ENCODE measurements around the gene PITPNC1. TPM values are rescaled to one million over a fixed set of nuclear protein-coding genes. Genes with fewer than 3 reads are reported as not detected.

The PITPNC1 gene
- total RNA-seq, 1 donor from 2014 or later: 25.4 TPM

- no peaks in the 10 kb centered on the region for H3K36me3 ChIP-seq
- no peak for DNase-seq
- ATAC-seq: no peak
- no peak for TF ChIP-seq CTCF (IDR thresholded peaks at IDR 0.05)
- intact Hi-C loops (cut with DNase I): no loop called here
- H3K27me3 ChIP-seq: no peaks in the 10 kb centered on the region
- H3K4me1 ChIP-seq: peaks cover 23% of the 10 kb centered on the region
- H3K9me3 ChIP-seq: no peaks in the 10 kb centered on the region
- no peak overlapping the region for H3K27ac ChIP-seq
- no peak overlapping the region for H3K4me3 ChIP-seq
Observed at GRCh38 chr17:67525239-67526135, 148.4 kb downstream of the PITPNC1 start.

GRCh38 chr17:67526700-67527099 is 149.6 kb downstream of the PITPNC1 start:
- Histone ChIP-seq H3K4me1 (peaks cover 11% of the 10 kb centered on the region), H3K9me3 (no peaks in the 10 kb centered on the region), H3K27ac (no peak overlapping the region), H3K36me3 (no peaks in the 10 kb centered on the region), H3K27me3 (no peaks in the 10 kb centered on the region), H3K4me3 (no peak overlapping the region)
- no peak for TF ChIP-seq CTCF (IDR thresholded peaks at IDR 0.05)
- ATAC-seq: no peak
- no peak for DNase-seq
- intact Hi-C loops (cut with DNase I): no loop called here

DNA sequence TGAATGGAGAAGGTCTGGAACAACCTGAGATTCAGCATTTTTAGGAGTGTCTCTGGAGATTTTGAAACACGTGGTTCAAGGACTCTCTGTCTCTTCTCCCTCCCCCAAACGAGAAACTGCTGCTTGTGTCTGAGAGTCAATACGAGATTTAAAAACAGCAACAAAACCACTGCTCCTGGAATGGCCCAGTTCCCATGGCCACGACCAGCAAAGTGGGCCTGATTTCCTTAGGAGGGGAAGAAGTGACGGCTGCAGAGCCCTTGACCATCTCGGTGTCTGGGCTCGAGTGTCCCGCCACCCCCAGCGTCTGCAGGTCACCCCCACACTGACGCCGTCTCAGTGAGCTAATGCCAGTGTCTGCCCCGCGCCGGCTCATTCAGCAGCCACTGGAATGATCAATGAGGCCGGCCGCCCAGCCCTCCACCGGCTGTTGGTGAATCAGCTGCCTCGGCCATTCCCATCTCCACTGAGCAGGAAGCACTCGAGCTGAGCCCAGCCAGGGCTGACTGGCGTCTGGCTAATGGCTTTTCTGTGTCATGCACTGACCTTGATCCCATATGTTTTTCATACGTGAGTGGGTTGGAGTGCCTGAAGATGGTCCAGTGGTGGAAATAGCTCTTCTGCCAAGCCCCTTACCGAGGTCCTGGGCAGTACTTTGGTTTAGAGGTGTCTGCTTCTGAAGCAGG is 151.8 kb downstream of the PITPNC1 start:
- peaks cover 20% of the 10 kb centered on the region for H3K4me1 ChIP-seq
- peak overlapping the region; percentile 55 for H3K27ac ChIP-seq
- H3K36me3 ChIP-seq: no peaks in the 10 kb centered on the region
- no peak for TF ChIP-seq CTCF (IDR thresholded peaks at IDR 0.05)
- H3K4me3 ChIP-seq: peak overlapping the region; percentile 27
- no peaks in the 10 kb centered on the region for H3K9me3 ChIP-seq
- H3K27me3 ChIP-seq: no peaks in the 10 kb centered on the region
- intact Hi-C loops (cut with DNase I): no loop called here
- DNase-seq: peak; percentile 83
- peak; percentile 93 for ATAC-seq

- Histone ChIP-seq H3K27me3 (no peaks in the 10 kb centered on the region), H3K4me3 (no peak overlapping the region), H3K4me1 (peaks cover 20% of the 10 kb centered on the region), H3K27ac (no peak overlapping the region), H3K36me3 (no peaks in the 10 kb centered on the region), H3K9me3 (no peaks in the 10 kb centered on the region)
- intact Hi-C loops (cut with DNase I): no loop called here
- TF ChIP-seq CTCF (IDR thresholded peaks at IDR 0.05): no peak
- no peak for ATAC-seq
- no peak for DNase-seq
Observed at GRCh38 chr17:67531291-67531690, 154.2 kb downstream of the PITPNC1 start.

DNA sequence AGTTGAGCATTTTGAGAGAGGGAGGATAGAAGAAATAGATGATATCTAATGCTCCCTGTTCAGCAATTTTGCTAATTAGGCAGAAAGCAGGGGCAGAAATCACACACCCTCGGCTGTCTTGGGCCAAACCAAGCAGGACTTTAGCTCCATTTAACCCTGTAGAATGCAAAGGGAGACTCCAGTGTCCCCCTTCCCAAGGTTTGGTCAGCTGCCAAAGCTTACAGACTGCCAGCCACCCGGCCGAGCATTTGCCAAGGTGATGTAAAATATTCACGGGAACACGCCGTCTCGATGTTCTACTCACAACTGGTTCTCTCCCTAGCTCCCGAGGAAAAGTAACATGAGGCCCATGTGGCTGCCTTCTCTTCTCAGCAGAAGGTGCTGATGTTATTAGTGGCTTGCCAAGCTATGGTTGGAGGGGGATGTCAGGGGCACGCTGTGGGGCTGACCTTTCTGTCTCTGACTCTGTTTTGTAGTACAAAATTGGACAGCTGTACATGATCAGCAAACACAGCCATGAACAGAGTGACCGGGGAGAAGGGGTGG is 155.3 kb downstream of the PITPNC1 start:
- Histone ChIP-seq H3K9me3 (no peaks in the 10 kb centered on the region), H3K4me1 (peaks cover 20% of the 10 kb centered on the region), H3K27ac (no peak overlapping the region), H3K36me3 (no peaks in the 10 kb centered on the region), H3K27me3 (no peaks in the 10 kb centered on the region), H3K4me3 (no peak overlapping the region)
- TF ChIP-seq CTCF (IDR thresholded peaks at IDR 0.05): no peak
- no peak for DNase-seq
- intact Hi-C loops (cut with DNase I): no loop called here
- ATAC-seq: no peak

Measured in upper lobe of right lung (tissue), 1 donor.